Measurements from ENCODE around the gene RAI1.

GRCh38 chr17:17769869-17770631 is 88.8 kb downstream of the RAI1 start:
- TF ChIP-seq POLR2A (IDR thresholded peaks at IDR 0.05) (no peak), CTCF (IDR thresholded peaks at IDR 0.05) (no peak)

All from adrenal gland (tissue), 5 donors.